NT2/D1 (cell line): ENCODE data around the gene NUDT1.

Experiments
- SUZ12 ChIP-seq: IDR thresholded peaks from 2 replicates; pipeline ENCODE4 v1.6.1; 2011; ENCODE audit not compliant: insufficient read length, insufficient read depth; ENCODE audit errors: extremely low read depth
- YY1 ChIP-seq: IDR thresholded peaks from 2 replicates; pipeline ENCODE4 v1.6.1; 2011; ENCODE audit not compliant: insufficient read length, insufficient read depth

GRCh38 chr7:2199956-2200583 lies 42.0 kb upstream of the NUDT1 start:
- TF ChIP-seq SUZ12 (no peak), YY1 (no peak)
